LHCN-M2 (cell line): ENCODE data around the gene PDHB. TPM values are rescaled to one million over a fixed set of nuclear protein-coding genes. Genes with fewer than 3 reads are reported as not detected.

ENCODE experiments used
- DNase-seq: peaks from one replicate; pipeline ENCODE4 v3.0.0-alpha.2; 2012; ENCODE audit warnings: low read depth
- total RNA-seq: library from RNA; depleted of rRNA; stranded (reverse); fragments of >200 nt; gene quantifications from 2 replicates; pipeline ENCODE4 v1.2.3, GENCODE V29; 2014; rRNA removed

PDHB gene
- total RNA-seq, 1 experiment from 2014 or later: 150 TPM

GRCh38 chr3:58403513-58404109 is 30.0 kb downstream of the PDHB start:
- DNase-seq: no peak

GRCh38 chr3:58398669-58399333 is 34.8 kb downstream of the PDHB start:
- no peak for DNase-seq

DNA sequence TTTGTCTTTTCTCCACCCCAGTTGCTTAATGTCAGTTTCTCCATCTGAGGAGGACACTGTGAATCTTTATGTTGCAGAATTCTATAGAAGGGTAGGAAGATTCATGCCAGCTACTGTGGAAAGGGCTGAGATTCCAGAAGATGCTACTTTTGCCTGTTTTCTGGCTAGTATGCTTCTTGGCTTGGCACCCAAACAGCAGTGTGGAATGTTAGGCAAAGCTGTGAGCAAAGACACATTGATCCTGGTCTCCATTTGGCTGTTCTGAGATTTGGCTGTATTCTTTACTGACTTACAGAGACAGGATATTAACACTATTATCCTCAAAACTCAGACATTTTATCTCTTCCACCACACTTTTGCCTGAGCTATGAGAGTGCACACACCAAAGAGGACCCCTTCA is 39.3 kb downstream of the PDHB start:
- DNase-seq: no peak

GRCh38 chr3:58392181-58392580 is 41.5 kb downstream of the PDHB start:
- no peak for DNase-seq

DNA sequence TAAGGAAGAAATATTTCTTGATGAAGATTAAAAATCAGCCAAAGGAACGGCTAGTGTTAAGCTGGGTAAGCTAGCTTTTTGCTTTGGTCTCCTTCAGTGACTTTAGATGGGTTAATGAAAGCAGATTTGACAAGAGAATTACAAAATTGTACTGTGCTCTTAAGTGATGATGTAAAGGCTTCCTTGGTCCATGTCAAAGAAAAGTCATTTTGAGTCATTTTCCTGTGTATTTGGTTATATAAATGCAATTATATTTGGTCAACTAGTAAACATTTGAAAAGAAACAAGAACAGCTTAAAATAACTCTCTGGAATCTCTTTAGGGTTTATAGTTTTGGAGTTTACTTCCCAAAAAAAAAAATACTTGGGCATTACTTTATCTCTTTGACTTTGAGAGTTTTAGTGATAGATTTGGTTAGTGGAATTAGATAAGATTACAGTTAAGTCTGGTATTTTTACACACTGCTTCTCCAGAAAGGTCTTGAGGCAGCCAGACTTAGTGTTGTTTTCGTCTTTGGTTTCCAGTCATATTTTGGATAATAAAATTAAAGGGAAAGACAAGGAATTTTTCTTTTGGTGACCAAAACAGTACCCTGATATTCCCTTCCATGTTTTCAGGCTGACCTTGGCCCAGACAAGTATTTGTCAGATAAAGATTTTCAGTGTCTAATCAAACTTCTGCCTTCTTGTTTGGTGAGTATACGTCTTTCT is 42.3 kb downstream of the PDHB start:
- no peak for DNase-seq

DNA sequence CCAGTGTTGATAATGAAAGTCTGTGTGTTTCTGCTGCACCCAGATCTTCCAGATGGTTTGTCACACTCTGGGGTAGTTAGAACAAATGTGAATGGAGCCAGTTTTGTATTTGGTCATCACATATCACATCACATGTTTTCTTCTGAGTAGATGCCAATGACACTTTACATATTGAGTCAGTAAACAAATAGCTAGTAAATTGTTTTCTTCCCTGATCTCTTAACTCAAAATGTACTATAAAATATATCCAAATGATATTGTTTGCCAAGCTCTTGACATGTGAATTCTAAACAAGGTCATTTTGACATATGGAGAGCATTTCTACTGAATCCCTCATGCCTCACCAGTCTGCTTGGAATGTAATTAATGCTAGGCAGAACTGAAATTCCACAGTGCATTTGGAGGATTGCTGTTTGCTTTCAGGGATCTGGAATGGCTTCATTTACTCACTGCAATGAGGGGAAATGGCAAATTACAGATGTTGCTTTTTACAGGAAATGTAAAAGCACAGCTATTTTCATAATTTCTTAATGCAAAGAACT is 45.0 kb downstream of the PDHB start:
- DNase-seq: peak; percentile 50

GRCh38 chr3:58387650-58388546 is 45.7 kb downstream of the PDHB start:
- no peak for DNase-seq

DNA sequence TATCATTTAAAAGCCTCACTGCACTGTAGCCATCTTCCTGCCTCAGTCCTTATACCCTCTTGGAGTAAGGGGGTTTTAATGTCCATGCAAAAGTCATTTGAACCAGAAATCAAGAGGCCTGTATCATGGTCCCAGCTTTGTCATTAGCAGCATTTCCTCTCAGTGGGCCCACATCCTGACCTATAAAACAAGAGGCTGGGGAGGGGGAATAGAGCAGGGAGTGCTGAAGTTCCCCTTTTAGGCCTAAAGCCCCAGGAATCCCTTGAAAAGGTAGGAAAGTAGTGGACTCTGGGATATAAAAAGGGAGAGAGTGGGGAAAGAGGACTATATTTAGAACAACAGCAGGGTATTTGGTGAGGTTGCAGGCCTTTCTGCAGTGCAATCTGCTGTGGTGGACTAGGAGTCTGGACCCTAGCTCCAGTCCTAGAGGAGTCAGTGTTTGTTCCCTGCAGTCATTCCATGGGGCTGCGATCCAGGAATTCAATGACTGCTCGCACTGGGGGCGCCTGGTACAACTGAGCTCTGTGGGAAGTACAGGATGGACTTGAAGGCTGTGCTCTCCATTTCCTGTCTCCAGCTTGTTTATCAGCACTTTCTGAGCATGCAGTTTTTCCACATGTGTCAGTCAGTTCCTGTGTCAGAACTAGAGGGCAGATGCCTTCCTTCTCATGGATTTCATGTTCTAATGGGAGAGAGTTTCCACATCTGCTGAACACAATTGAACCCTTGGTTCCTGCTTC is 46.8 kb downstream of the PDHB start:
- DNase-seq: peak; percentile 83

- DNase-seq: peak; percentile 36
Observed at GRCh38 chr3:58384381-58385090, 49.1 kb downstream of the PDHB start.

- peak; percentile 99 for DNase-seq
Observed at GRCh38 chr3:58383904-58384303, 49.7 kb downstream of the PDHB start.

- peak; percentile 56 for DNase-seq
Observed at GRCh38 chr3:58383476-58383875, 50.2 kb downstream of the PDHB start.

DNA sequence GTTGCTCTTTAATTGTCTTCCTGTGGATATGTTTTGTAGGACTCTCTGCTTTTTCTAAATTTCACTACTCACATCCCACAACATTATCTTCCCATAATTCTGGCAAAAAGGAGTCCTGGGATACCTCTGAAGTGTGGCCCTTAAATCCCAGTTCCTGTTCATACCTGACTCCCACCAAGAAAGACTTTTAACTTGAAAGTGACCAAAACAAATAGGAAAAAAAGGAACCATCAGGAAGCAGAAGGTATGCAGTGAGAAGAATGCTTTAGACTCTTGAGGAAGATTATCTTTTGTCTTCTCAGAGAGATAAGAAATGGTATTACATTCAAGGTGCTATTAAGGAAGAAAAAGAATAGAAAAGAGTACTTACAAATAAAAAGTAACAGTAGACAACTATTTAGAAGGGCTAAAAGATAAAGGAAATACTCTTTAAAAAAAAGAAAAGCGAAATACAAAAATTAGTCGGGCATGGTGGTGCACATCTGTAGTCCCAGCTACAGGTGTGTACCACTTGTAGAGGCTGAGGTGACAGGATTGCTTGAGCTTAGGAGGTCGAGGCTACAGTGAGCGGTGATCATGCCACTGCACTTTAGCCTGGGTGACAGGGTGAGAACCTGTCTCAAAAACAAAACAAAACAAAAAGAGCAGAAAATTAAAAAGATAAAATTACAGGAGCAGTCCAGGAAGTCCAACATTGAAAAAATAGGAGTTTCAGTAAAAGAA is 54.1 kb downstream of the PDHB start:
- DNase-seq: no peak

- no peak for DNase-seq
Observed at GRCh38 chr3:58377750-58378149, 55.9 kb downstream of the PDHB start.

Other genes starting within 250 kb of the PDHB start
- gene DNASE1L3, start 222.9 kb downstream of the PDHB start, total RNA-seq: not detected in 2 replicates
- gene ABHD6, start 196.0 kb downstream of the PDHB start, total RNA-seq: 10.2 and 11.0 TPM in 2 replicates
- 11.4 and 13.2 TPM in 2 replicates for gene RPP14, start 127.6 kb downstream of the PDHB start, total RNA-seq
- 9.2 and 14.3 TPM in 2 replicates for gene HTD2, start 127.3 kb downstream of the PDHB start, total RNA-seq
- 45.9 and 50.3 TPM in 2 replicates for gene PXK, start 100.9 kb downstream of the PDHB start, total RNA-seq
- gene KCTD6, start 58.3 kb upstream of the PDHB start, total RNA-seq: 7.1 and 10.7 TPM in 2 replicates
- gene ACOX2, start 103.4 kb upstream of the PDHB start, total RNA-seq: 2.4 and 2.7 TPM in 2 replicates
- gene FAM107A, start 143.6 kb upstream of the PDHB start, total RNA-seq: not detected in 2 replicates
- not detected in 2 replicates for gene FAM3D, start 232.9 kb upstream of the PDHB start, total RNA-seq